NCI-H128 (cell line): ENCODE measurements around the gene PTPN7.
A peak's percentile ranks its signal among the peaks of the same experiment; 100 is the strongest.
"Not testable (repeated sequence)": the region's sequence is repeated elsewhere in the genome, so short reads cannot be mapped to it uniquely, and the experiment has no call there.

ENCODE experiments used
- DNase-seq: peaks from one replicate; lab custom pipeline; 2025; ENCODE audit not compliant: unreplicated experiment; lab: John Stamatoyannopoulos, UW

PTPN7 gene

GRCh38 chr1:202111589-202111988 lies 48.8 kb downstream of the PTPN7 start:
- not testable (repeated sequence) for DNase-seq

- DNase-seq: no peak
Observed at GRCh38 chr1:202110977-202111376, 49.4 kb downstream of the PTPN7 start.

- no peak for DNase-seq
Observed at GRCh38 chr1:202107801-202108731, 52.3 kb downstream of the PTPN7 start.

GRCh38 chr1:202107321-202107761 lies 53.1 kb downstream of the PTPN7 start:
- DNase-seq: peak; percentile 48

- no peak for DNase-seq
Observed at GRCh38 chr1:202106340-202107254, 53.8 kb downstream of the PTPN7 start.

GRCh38 chr1:202105571-202106339 lies 54.6 kb downstream of the PTPN7 start:
- DNase-seq: no peak

GRCh38 chr1:202104073-202104472 lies 56.3 kb downstream of the PTPN7 start:
- no peak for DNase-seq

- no peak for DNase-seq
Observed at GRCh38 chr1:202101184-202101583, 59.2 kb downstream of the PTPN7 start.
